Brain microvascular endothelial cell (primary cell): ENCODE results near the gene CLCNKA.
A peak's percentile ranks its signal among the peaks of the same experiment; 100 is the strongest.

Experiments
- DNase-seq: peaks from one replicate; pipeline ENCODE4 v3.0.0-alpha.2; 2020
- H3K27ac ChIP-seq: fragments of 250-450 bp; sonication (Bioruptor Pico); 2 replicates; pipeline ENCODE4 v1.5.1; 2020; ENCODE audit warnings: mild to moderate bottlenecking, moderate library complexity
- H3K27me3 ChIP-seq: fragments of 250-450 bp; sonication (Bioruptor Pico); replicated peaks from 2 replicates; pipeline ENCODE4 v1.5.1; 2020; ENCODE audit warnings: mild to moderate bottlenecking
- H3K36me3 ChIP-seq: fragments of 250-450 bp; sonication (Bioruptor Pico); replicated peaks from 2 replicates; pipeline ENCODE4 v1.5.1; 2020; ENCODE audit warnings: mild to moderate bottlenecking
- H3K4me3 ChIP-seq: 2 replicates; pipeline ENCODE4 v1.5.1; 2011; ENCODE audit warnings: low read depth, mild to moderate bottlenecking, control low read depth, low read length, moderate library complexity
- CTCF ChIP-seq: IDR thresholded peaks from 2 replicates; pipeline ENCODE4 v1.5.1; 2011; ENCODE audit warnings: low read depth, mild to moderate bottlenecking, moderate library complexity, low read length, control low read depth, inconsistent platforms; ENCODE audit errors: missing control alignments
- in situ Hi-C: cut with HindIII; loops from 2 replicates; pipeline ENCODE4 v1.10.0; 2017; ENCODE audit warnings: low sequenced_read_pairs, low pct_ligation_motif_present

The CLCNKA gene

GRCh38 chr1:16013220-16013907 is 8.5 kb upstream of the CLCNKA start:
- TF ChIP-seq CTCF = no peak
- Histone ChIP-seq H3K36me3 (no peaks in the 10 kb centered on the region), H3K27me3 (no peaks in the 10 kb centered on the region), H3K27ac (no peak overlapping the region), H3K4me3 (peak overlapping the region; percentile 40)
- peak; percentile 52 for DNase-seq
- in situ Hi-C loops = no loop called here

GRCh38 chr1:16013908-16014258 is 8.0 kb upstream of the CLCNKA start:
- Histone ChIP-seq H3K4me3 (no peak overlapping the region), H3K27me3 (no peaks in the 10 kb centered on the region), H3K27ac (no peak overlapping the region), H3K36me3 (no peaks in the 10 kb centered on the region)
- TF ChIP-seq CTCF = no peak
- in situ Hi-C loops = no loop called here
- DNase-seq = no peak

- TF ChIP-seq CTCF = no peak
- Histone ChIP-seq H3K4me3 (no peak overlapping the region), H3K27ac (no peak overlapping the region), H3K36me3 (no peaks in the 10 kb centered on the region), H3K27me3 (no peaks in the 10 kb centered on the region)
- in situ Hi-C loops = no loop called here
- no peak for DNase-seq
Observed at GRCh38 chr1:16014509-16015482, 7.0 kb upstream of the CLCNKA start.

- TF ChIP-seq CTCF = no peak
- DNase-seq = no peak
- in situ Hi-C loops = no loop called here
- Histone ChIP-seq H3K36me3 (no peaks in the 10 kb centered on the region), H3K27ac (no peak overlapping the region), H3K27me3 (no peaks in the 10 kb centered on the region), H3K4me3 (no peak overlapping the region)
Observed at GRCh38 chr1:16015491-16015890, 6.3 kb upstream of the CLCNKA start.

GRCh38 chr1:16015960-16016901 is 5.6 kb upstream of the CLCNKA start:
- no peak overlapping the region for H3K4me3 ChIP-seq
- no peak for TF ChIP-seq CTCF
- H3K36me3 ChIP-seq = no peaks in the 10 kb centered on the region
- in situ Hi-C loops = no loop called here
- H3K27me3 ChIP-seq = no peaks in the 10 kb centered on the region
- H3K27ac ChIP-seq = no peak overlapping the region
- no peak for DNase-seq
